Effector CD4-positive, alpha-beta T cell (primary cell): ENCODE data around the gene PEX6.
A peak's percentile ranks its signal among the peaks of the same experiment; 100 is the strongest.
"Not testable (repeated sequence)": the region's sequence is repeated elsewhere in the genome, so short reads cannot be mapped to it uniquely, and the experiment has no call there.

Experiments
- DNase-seq: peaks from one replicate; pipeline ENCODE4 v3.0.0-alpha.2; 2020

The PEX6 gene

DNA sequence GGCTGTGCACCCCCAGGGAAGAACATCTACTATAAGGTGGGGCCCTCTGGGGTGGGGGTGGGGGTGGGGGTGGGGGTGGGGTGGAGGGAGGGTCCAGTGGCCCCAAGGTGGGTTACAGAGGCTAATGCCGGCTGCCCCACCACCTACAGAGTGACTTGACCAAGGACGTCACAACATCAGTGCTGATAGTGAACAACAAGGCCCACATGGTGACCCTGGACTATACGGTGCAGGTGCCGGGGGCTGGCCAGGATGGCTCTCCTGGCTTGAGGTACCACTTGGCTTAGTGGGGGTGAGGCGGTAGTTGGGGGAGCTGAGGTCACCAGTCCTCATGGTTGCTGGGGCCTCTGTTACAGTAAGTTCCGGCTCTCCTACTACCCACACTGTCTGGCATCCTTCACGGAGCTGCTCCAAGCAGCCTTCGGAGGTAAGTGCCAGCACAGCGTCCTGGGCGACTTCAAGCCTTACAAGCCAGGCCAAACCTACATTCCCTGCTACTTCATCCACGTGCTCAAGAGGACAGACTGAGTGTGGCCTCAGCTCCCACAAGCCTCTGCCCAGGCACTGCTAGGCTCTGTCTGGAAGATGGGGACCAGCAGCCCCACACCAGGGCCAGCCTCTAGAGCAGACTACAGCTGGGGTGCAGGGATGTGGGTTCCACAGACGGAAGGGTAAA, 15.7 kb downstream of the PEX6 start:
- no peak for DNase-seq

DNA sequence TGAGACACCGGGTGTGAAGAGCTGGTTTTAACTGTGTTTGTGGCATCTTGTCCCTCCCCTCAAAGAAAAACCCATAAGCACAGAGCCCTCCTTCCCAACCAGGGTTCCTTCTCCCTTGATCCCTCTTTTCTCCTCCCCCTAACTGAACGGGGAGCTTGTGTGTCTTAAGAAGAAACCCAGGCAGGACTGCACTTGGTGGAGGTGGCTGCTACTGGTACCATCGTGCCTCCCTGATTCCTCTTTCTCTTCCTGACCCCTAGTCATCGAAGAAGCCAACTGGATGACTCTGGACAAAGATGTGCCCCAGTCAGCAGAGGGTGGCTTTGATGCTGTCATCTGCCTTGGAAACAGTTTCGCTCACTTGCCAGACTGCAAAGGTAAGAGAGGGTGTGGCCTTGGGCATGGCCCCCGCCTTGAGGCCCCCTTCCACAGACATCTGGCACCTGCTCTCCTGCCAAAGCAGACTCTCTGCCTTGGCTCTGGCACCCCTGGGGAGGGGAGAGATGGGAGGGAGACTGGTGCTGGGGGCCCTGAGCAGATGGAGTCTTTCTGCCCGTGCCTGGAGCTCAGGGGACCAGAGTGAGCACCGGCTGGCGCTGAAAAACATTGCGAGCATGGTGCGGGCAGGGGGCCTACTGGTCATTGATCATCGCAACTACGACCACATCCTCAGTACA, 16.3 kb downstream of the PEX6 start:
- no peak for DNase-seq

DNA sequence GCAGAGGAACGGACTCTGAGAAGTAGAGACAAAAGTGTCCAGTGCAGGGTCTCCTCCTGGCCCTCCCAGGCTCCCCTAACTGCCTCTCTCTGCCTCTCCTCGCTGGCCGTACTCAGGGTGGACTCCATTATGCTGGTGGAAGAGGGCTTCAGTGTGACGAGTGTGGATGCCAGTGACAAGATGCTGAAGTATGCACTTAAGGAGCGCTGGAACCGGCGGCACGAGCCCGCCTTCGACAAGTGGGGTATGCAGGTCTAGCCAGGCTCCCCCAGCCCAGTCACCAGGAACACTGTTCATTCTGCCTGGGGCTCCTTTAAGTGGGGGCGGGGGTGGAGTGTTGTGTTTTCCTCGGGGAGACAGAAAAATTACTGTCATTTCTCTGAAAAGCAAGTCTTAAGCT, 16.9 kb downstream of the PEX6 start:
- DNase-seq: no peak

DNA sequence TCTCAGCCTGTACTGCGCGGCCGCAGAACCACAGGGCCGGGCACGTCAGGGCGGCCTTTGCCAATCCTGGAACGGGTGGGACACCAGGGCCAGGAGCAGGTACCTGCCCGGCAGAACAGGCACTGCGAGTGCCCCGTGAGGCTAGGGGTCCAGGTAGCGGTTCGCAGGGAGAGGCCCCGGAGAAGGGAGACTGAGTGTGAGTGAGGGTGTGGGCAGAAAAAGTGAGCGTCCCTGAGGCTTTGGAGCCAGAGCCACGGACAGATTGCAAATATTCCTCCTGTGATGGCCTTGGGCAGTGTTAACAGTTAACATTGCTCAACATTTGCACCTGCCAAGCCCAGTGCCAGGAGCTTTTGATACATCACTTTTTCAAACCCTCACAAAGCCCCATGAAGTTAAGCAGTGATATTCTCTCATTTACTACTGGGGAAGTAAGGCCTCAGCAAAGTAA, 17.9 kb downstream of the PEX6 start:
- no peak for DNase-seq

DNA sequence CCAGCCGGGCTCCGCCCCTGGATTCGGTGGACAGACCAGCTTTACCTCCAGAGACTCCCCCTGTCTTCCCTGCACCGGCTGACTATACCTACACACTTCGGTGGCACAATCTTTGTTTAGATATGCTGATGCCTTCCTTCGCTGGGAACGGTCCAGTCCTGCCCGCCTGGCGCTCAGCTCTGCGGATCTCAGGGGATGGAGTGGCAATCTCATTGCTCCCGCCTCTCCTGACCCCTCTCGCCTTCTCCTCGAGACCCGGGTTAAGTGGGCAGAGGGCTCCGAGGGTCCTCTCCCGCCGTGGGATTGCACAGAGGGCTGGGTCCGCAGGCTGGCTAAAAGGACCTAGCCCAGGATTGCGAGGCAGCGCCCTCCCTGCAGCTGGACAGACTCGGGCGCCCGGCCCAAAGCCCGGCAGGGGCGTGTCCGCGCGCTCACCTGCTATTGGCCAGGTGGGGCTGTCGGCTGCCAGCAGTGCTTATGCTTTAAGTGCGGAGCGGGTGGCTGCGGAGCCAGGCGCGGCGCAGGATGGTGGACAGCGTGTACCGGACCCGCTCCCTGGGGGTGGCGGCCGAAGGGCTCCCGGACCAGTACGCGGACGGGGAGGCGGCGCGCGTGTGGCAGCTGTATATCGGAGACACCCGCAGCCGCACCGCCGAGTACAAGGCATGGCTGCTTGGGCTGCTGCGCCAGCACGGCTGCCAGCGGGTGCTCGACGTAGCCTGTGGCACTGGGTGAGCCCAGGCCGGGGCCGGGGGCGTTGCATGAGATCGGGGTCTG, 18.6 kb downstream of the PEX6 start, which contains the start of gene GNMT:
Gene GNMT, plus strand, starts transcription at position 512 of the 777 bp plus-strand sequence. Its CDS starts 14 bp downstream, at position 526.
- DNase-seq: peak; percentile 18

DNA sequence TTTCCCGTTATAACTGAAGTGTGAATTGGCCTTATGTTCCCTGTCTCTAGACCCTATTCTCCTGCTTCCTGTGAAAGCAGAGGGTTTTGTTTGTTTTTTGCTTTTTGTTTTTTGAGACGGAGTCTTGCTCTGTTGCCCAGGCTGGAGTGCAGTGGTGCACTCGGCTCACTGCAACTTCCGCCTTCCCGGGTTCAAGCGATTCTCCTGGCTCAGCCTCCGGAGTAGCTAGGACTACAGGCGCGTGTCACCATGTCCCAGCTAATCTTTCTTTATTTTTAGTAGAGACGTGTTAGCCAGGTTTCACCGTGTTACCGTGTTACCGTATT, 19.1 kb downstream of the PEX6 start:
- no peak for DNase-seq

DNA sequence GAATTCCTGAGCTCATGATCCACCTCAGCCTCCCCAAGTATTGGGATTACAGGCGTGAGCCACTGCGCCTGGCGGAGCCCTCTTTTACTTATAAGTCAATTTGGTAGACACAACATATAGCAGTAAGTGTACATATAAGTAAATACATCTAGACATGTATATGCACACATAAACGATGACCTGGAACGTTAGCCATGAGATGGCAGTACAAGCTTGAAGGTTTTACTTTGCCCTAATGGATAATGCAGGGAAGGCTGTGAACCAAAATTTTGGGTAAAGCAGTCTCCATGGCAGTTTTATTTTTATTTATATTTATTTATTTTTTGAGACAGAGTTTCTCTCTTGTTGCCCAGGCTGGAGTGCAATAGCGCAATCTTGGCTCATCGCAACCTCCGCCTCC, 20.9 kb downstream of the PEX6 start:
- DNase-seq: no peak

DNA sequence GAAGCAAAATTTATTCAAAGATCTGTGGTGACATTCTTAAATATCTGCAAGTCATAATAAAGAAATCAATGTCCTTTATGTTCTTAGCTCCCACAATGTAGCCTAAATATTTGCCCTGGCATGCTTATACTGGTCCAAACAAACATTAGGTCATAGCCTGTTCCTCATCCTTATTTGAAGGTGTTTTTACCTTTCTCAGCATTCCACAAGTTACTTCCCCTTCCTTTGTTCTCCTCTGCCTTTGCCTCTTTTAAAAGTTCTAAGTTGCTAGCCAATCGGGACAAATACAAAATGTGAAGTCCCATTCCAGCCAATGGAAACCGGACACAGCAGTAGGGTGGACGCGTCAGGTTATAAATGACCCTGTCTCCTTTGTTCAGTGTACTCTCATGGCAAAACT, 24.6 kb downstream of the PEX6 start:
- not testable (repeated sequence) for DNase-seq

DNA sequence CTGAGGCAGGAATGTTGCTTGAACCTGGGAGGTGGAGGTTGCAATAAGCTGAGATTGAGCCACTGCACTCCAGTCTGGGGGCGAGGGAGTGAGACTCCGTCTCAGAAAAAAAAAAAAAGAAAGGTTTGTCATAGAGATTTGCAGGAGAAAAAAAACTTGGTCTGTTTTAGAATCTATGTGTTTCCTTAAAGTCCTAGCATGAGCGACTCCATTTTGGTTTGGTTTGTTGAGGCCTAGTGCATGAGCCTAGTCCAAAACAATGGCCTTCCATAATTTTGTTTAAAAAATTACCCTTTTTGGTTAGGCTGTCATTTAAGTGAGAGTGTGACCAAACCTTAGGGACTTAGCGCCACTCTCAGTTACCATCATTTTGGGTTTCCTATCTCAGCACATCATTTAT, 26.6 kb downstream of the PEX6 start:
- no peak for DNase-seq

DNA sequence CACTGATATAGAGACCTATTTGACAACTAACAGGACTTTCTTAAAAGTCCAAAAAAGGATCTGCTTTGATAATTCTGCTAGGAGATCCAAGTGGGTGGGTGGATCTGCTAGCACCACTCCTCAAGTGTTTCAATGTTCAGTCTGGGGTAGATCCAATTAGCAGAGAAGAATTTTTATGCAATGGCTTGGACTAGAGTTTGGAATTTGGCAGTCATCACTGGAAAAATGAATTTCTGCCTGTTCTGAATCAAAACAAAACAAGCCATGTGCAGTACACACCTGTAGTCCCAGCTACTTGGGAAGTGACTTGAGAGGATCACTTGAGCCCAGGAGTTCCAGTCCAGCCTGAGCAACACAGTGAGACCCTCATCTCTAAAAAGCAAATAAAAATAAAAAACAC, 31.0 kb downstream of the PEX6 start:
- DNase-seq: no peak

DNA sequence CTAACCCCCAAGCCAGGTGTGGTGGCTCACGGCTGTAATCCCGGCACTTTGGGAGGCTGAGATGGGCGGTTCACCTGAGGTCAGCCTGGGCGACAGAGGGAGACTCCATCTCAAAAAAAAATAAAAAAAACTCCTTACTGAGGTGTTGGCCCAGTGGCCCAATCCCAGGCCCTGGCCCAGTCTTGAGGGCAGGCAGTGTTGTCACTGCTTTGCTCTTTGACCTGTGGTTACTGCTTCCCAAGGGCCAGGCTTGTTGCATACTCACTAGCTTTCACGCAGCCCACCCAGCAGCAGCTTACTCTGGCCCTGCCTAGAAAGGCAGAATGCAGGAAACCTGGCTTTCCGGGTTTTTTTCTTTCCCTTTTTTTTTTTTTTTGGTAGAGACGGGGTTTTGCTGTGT, 36.5 kb downstream of the PEX6 start:
- DNase-seq: no peak

DNA sequence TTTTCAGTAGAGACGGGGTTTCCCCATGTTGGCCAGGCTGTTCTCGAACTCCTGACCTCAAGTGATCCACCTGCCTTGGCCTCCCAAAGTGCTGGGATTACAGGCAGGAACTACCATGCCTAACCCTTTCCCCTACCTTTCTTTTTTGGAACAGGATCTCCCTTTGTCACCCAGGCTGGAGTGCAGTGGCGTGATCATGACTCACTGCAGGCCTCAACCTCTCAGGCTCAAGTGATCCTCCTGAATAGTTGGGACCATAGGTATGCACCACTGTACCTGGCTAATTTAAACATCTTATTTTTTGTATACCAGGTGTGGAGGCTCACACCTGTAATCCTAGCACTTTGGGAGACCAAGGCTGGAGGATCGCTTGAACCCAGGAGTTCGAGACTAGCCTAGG, 37.6 kb downstream of the PEX6 start:
- not testable (repeated sequence) for DNase-seq

DNA sequence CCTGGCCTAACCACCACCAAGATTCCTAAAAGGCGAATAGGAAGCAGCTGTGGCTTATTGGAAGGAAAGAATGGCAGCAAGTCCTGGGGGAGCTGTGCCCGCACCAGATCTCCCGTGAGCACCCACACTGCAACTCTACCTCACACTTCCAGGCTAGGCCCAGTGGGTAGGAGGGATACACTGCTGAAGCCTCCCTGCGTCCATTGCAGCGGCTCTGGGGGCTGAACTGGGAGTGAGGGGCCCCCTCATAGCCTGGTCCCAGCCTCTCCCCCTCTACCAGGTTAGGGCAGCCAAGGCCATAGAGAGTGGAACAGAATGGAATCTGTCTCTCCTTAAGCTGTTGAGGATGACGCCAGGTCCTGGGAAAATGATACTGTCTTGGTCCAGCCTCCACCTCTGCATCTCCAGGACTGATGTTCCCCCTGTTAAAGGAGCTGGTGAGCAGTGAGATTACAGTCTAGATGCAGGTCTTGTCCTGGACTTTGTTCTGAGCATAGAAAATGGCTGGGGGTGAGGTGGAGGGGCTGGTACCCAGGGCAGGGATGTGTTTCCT, 38.4 kb downstream of the PEX6 start:
- no peak for DNase-seq

DNA sequence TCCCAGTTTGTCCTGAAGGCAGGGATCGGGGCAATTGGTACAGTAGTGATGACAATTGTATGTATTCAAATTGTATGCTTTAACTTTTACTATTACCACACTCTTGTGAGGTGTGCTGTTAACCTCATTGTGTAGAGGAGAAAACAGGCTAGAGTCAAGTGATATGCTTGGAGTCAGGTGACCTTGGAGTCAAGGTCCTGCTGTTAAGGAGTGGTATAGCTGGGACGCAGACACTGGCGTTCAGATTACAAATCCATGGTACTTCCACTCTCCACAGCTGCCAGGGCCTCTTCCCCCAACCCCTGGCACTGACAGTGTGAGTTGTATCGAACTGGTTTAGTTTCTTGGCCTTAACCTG, 39.2 kb downstream of the PEX6 start:
- DNase-seq: no peak

DNA sequence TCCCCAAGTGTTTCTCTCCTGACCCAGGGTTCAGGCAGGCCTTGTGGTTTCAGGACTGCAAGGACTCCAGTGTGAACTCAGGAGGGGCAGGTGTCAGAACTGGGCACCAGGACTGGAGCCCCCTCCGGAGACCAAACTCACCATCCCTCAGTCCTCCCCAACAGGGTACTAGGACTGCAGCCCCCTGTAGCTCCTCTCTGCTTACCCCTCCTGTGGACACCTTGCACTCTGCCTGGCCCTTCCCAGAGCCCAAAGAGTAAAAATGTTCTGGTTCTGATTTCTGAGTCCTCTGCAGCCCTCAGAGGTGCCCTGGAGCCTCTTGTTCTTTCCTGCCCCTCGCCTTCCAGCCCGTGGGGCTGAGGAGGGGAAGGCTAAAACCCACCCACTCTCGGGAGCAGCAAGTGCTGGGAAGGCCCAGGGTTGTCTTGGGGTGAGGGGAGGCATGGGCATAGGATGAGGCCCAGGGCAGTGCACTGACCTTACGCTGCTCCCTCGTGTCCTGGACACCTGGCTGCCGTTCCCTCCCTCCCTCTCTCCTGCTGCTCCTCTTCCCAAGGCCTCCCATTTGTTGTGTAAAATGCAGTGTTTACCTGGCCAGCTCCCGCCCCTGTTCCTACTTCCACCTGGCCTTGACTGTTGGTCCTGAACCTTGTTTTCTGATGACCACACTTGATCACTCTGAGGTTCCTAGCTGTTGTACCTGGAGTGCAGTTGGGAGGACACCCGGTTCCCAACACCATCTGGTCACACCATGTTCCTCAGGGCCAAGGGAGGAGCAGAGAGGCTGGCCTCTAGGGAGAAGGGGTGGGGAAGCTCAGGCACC, 39.8 kb downstream of the PEX6 start:
- DNase-seq: no peak

DNA sequence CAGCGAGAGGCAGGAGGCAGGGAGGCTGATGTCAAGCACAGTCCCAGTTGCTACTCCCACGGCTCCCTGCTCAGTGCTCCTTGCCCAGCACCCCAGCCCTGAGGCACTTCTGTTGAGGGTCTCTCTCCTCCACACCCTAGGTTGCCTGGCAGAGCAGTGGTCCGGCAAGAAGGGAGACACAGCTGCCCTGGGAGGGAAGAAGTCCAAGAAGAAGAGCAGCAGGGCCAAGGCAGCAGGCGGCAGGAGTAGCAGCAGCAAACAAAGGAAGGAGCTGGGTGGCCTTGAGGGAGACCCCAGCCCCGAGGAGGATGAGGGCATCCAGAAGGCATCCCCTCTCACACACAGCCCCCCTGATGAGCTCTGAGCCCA, 40.6 kb downstream of the PEX6 start:
- DNase-seq: no peak

DNA sequence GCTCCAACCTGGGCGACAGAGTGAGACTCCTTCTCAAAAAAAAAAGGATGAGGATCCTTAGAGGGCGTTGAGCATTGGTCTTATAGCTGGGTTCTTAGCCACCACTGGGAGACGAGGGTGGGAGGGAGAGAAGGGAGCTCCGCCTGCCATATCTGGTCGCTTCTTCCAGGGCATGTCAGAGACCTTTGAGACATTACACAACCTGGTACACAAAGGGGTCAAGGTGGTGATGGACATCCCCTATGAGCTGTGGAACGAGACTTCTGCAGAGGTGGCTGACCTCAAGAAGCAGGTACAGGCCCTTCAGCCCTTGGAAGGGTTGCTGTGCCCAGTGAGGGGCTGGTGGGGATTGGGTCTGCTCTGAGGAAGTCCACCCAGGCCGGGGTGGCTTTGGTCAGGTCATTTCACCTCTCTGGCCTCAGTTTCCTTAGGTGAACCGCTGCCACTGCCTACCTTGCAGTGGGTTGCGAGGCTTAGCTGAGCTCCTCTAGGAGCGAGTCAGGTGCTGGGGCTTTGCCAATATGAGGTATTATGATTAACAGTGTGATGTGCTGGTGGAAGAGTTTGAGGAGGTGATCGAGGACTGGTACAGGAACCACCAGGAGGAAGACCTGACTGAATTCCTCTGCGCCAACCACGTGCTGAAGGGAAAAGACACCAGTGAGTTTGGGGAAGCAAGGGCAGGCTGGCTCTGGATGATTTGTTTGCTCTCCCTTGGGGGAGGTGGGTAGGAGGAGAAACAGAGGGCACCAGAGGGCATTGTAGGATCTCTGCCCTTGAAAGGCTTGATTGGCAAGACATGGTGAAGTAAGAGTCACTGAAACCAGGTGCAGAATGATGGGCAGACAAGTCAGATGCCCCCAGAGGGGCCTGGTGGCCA, 41.2 kb downstream of the PEX6 start:
- no peak for DNase-seq

DNA sequence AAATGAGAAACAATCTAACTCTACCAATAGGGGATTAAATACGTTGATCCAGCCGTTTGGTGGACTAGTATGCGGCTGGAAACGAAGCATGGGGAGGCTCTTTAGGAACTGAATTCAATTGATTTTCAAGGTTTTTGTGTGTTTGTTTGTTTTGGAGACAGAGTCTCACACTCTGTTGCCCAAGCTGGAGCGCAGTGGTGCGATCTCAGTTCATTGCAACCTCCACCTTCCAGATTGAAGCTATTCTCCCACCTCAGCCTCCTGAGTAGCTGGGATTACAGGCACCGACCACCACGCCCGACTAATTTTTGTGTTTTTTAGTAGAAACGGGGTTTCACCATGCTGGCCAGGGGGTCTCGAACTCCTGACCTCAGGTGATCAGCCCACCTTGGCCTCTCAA, 42.6 kb downstream of the PEX6 start:
- DNase-seq: no peak

DNA sequence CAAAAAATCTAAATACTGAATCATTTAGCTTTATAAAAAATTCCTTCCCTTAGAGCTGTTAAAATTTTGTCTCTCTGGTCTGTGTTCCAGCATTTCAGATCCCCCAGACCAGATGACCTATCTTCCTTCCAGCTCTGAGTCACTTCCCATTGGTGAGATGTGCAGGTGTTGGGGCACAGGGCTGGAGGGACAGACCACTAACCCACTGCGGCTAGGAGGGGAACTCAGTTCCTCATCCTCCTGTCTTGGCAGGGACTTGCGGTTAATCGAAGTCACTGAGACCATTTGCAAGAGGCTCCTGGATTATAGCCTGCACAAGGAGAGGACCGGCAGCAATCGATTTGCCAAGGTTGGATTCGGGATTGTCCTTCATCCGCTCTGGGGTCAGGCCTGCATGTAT, 43.7 kb downstream of the PEX6 start:
- DNase-seq: no peak

DNA sequence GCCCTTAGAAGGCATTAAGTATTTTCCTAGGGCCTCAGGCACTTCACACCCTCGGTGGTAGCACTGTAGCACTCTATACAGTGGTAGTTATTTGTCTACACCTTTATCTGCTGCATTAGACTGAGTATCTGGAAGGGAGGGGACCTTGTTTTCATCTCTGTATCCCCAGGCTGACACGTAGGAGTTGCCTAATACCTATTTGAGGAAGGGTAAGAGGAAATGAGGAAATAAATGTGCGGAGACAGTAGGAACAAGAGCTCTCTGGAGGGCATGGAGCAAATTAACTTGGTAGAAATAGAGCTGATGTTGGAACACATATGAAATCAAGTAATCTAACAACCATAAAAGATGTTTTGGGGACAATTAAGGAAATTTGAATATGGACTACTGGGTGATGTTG, 45.8 kb downstream of the PEX6 start:
- DNase-seq: no peak

DNA sequence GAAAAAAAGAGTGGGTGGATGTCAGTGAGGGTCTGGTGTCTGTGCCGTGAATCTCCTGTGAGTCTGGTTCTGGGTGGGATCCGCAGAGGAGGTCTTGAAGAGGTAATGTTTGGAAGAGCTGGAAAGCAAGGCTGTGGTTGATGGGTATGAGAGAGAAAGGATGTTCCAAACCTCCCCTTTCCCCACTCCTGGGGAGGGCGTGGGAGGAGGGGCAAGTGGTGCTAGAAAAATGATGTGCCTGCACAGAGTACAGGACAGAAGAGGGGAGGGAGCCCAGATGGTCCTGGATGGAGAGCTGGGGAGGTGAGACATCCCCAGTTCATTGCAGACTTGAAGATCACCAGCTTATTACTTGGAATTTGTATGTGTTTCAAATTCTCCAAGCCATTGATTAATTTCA, 46.6 kb downstream of the PEX6 start:
- DNase-seq: no peak

DNA sequence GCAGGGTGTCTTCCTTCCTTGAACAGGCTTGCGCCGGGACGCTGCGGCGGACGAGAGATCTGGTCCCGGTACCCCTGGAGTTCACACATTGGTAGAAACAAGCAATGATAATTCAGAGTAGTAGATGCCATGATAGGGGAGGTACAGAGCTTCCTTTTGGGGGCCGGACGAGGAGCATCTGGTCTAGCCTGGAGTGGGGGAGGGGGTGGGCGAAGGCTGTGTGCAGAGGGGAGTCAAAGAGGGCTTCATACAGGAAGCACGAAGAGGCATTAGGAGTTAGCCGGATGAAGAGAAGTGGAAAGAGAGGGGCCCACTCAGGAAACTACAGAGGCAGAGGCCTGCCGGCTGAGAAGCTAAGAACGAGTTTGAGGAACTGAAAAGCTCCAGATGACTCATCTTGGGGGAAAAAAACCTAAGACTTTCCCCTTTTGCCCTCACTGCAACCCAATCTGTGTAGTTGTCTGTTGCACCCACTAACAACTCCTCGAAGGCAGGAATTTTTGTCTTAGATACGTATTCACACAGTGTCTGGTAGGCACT, 49.1 kb downstream of the PEX6 start:
- peak; percentile 46 for DNase-seq
